Fibroblast of skin of right quadriceps (primary cell): ENCODE results near the gene FAM50B.
A peak's percentile ranks its signal among the peaks of the same experiment; 100 is the strongest.

ENCODE experiments used
- DNase-seq: peaks from one replicate; pipeline ENCODE4 v3.0.0-alpha.2; 2013

The FAM50B gene

GRCh38 chr6:3875486-3875885 lies 26.3 kb downstream of the FAM50B start:
- no peak for DNase-seq

- DNase-seq = no peak
These were observed 26.9 kb downstream of the FAM50B start for GRCh38 chr6:3876101-3876500.

GRCh38 chr6:3876866-3877265 lies 27.7 kb downstream of the FAM50B start:
- DNase-seq = no peak

GRCh38 chr6:3878048-3878666 lies 29.0 kb downstream of the FAM50B start:
- no peak for DNase-seq

GRCh38 chr6:3879194-3879952 lies 30.2 kb downstream of the FAM50B start:
- no peak for DNase-seq

- no peak for DNase-seq
These were observed 32.7 kb downstream of the FAM50B start for GRCh38 chr6:3881711-3882421.

- no peak for DNase-seq
These were observed 33.3 kb downstream of the FAM50B start for GRCh38 chr6:3882431-3882830.

GRCh38 chr6:3882866-3883265 lies 33.7 kb downstream of the FAM50B start:
- DNase-seq = peak; percentile 95

- peak; percentile 81 for DNase-seq
These were observed 35.0 kb downstream of the FAM50B start for GRCh38 chr6:3884007-3884745.

GRCh38 chr6:3885262-3886036 lies 36.3 kb downstream of the FAM50B start:
- no peak for DNase-seq

- peak; percentile 46 for DNase-seq
These were observed 38.1 kb downstream of the FAM50B start for GRCh38 chr6:3887150-3887700.

- no peak for DNase-seq
These were observed 39.2 kb downstream of the FAM50B start for GRCh38 chr6:3888153-3888957.

- DNase-seq = no peak
These were observed 40.9 kb downstream of the FAM50B start for GRCh38 chr6:3890047-3890446.

- no peak for DNase-seq
These were observed 42.7 kb downstream of the FAM50B start for GRCh38 chr6:3891883-3892282.

GRCh38 chr6:3892603-3893002 lies 43.4 kb downstream of the FAM50B start:
- DNase-seq = no peak

- no peak for DNase-seq
These were observed 44.3 kb downstream of the FAM50B start for GRCh38 chr6:3893487-3893886.

- no peak for DNase-seq
These were observed 44.7 kb downstream of the FAM50B start for GRCh38 chr6:3893917-3894316.

- no peak for DNase-seq
These were observed 45.6 kb downstream of the FAM50B start for GRCh38 chr6:3894590-3895311.

- no peak for DNase-seq
These were observed 46.1 kb downstream of the FAM50B start for GRCh38 chr6:3895312-3895653.

- no peak for DNase-seq
These were observed 46.6 kb downstream of the FAM50B start for GRCh38 chr6:3895805-3896204.
